HG02763 (cell line): ENCODE data around the gene JCAD.
A peak's percentile ranks its signal among the peaks of the same experiment; 100 is the strongest.

Experiments used
- ATAC-seq: cut with Tn5 transposase; IDR thresholded peaks from one replicate; pipeline ENCODE4 v1.9.1; 2021; ENCODE audit warnings: mild to moderate bottlenecking, moderate library complexity; ENCODE audit not compliant: unreplicated experiment

Gene JCAD

GRCh38 chr10:30074933-30075332 is 15.5 kb upstream of the JCAD start:
- no peak for ATAC-seq

DNA sequence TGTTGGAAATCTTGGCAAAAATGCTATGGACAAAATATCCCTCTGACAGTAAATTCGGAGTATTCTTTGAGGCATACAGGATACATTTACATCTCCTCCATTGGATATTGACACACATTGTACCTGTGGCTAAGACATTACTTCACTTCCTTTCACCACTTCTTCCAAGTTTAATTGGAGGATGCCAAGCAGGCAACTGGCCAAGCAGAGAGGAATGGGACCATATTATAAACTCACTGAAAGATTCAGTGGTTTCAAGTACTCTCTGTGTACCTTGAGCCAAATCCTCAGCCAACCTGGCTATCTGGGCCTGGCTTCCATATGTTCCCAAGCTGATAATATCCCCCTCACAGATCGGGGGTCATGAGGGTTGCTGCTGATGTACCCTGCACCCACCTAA is 14.7 kb upstream of the JCAD start:
- no peak for ATAC-seq

DNA sequence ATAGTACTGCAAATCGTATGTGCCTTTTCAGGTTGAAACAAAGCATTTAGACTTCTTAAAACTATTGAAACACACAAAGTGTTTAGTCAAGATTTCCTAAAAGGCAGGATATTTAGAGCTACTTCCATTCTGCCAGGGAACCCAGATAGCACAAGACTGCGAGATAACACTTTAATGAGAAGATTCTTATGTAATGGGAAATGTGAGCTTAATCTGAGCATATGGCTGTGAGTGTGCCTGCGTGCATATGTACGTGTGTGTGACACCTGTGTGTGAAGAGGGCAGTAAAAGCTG is 14.3 kb upstream of the JCAD start:
- ATAC-seq = no peak

DNA sequence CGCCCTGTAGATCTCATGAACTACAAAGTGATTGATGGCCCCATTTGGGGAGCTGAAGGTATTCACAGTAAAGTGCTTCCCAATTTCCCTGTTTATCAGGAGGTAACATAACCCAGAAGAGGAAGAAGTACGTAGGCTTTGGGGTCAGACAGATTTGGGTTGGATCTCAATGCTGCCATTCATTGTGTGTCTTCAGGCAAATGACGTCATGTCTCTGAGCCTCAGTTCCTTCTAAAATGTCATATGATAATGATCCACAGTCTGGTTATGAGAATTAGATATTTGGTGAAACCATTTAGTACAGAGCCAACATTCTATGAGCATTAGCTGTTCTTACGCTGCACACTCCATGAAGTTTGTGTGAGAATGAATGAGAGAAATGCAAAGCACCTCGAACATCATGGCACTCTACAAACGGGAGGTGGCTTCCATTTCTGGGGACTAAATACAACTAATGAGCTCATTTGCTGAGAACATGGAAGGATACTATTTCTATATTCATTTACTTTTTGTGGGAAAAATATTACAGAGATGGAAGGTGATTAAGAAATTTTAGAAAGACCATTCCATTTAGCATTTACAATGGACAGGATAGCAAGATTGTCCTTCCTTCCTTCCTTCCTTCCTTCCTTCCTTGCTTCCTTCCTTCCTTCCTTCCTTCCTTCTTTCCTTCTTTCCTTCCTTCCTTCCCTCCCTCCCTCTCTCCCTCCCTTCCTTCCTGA is 13.8 kb upstream of the JCAD start:
- ATAC-seq = no peak

GRCh38 chr10:30072068-30072467 is 12.7 kb upstream of the JCAD start:
- no peak for ATAC-seq

DNA sequence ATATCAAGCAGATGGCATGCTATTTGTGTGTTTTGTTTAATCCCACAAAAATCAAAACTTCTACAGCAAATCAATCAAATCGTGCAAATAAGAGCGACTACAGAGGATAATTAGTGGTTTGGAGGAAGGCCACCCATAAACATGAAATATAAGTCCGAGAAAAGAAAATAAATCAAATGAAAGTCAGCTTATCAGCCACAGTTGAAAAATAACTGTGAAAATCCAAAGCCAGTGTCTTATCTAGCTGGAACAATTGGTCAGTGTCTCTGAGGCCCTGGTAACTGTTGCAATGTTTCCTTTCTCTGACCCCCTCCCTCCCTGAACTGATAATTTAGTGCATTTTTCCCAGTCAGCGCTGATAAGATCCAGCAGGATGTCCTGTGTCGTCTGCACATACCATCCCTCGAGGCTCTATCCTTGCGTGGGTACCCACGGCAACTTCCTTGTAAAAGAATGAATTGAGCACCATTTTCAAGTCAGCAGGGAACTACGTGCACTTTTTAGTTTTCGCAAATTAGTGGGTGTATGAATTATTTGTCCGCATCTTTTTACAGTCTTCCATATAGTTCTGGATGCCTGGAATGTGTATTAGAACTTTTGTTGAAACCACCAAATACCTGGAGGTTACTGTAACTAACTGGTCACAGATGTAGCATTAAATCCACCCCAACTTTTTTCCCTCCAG is 10.8 kb upstream of the JCAD start:
- ATAC-seq = no peak

GRCh38 chr10:30068492-30069223 is 9.3 kb upstream of the JCAD start:
- no peak for ATAC-seq

DNA sequence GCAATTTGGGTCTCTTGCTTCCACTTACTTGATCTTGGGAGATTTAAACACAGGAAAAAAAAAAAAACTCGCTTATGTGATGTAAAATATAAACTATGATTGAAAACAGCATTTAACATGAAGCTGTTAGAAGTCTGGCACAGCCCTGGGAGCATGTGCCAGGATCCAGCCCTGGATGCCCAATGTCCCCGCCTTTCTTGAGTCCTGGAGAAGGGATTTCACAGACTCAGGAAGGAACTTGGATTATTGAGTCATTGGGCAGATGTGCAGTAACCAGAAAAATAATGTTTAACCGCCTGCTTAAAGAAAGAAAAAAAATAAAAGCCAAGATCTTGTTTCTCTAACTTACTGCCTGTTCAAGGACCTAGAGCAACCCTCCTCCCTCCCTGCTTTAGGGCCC is 3.7 kb upstream of the JCAD start:
- ATAC-seq = no peak

DNA sequence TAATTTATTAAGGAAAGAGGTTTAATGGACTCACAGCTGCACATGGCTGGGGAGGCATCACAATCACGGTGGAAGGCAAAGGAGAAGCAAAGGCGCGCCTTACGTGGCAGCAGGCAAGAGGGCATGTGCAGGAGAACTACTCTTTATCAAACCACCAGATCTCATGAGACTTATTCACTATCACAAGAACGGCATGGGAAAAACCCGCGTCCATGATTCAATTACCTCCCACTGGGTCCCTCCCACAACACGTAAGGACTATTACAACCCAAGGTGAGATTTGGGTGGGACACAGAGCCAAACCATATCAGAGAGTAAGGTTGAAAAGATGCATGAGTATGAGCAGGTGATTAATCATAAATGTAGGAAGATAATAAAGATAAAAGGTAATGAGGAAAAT is 3.2 kb upstream of the JCAD start:
- ATAC-seq = no peak

GRCh38 chr10:30062090-30062489 is 2.7 kb upstream of the JCAD start:
- no peak for ATAC-seq

GRCh38 chr10:30058570-30059132 is 735 bp downstream of the JCAD start:
- peak; percentile 16 for ATAC-seq

GRCh38 chr10:30057894-30058556 is 1.4 kb downstream of the JCAD start:
- no peak for ATAC-seq

- ATAC-seq = no peak
Observed at GRCh38 chr10:30057421-30057841, 2.0 kb downstream of the JCAD start.

DNA sequence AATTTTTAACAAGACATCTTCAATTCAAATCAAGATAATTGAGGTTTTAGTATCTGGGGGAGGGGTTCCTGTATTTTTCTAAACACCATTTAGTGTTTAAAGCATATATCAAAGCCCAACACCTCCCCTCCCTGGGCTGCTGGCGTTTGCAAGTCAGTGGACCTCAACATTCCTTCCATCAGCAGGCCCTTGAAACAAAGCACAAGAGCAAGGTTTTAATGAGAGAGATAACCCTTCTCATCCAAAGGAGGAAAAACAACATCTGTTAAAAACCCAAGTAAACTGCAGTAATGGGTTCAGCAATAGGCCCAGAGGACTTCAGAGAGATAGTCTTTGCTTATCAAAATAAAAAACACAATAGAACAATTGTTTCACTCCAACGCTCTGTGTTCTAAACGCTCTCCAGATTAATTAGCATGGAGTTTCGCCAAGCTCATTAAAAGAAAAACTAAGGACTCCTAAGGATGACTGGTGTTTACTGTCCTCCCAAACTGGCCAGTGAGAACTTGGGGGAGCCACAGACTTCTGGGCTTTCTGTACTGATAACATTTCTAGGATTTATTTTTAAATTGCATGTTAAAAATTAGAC is 2.5 kb downstream of the JCAD start:
- ATAC-seq = no peak

- ATAC-seq = no peak
Observed at GRCh38 chr10:30056281-30056680, 3.1 kb downstream of the JCAD start.

DNA sequence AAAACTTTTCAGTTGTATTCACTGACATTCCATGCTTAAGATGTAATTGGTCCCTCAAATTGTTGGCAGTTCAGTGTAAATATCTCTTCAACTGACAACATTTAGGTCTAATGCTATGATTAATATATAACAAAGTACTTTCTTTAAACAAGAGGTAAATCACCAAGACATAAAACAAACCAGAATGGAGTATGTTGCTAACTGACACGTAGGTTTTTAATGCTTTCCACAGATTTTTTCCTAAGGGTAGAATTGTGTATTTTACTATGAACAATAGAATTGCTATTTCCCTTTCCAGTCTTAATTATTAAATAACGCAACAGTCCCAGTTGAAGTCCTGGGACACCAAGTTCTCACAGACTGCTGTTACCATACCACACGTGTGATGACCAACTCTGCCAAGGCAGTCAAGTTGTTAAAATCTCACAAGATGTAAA is 4.1 kb downstream of the JCAD start:
- no peak for ATAC-seq

- ATAC-seq = no peak
Observed at GRCh38 chr10:30052062-30052461, 7.3 kb downstream of the JCAD start.

GRCh38 chr10:30051220-30051619 is 8.2 kb downstream of the JCAD start:
- no peak for ATAC-seq

DNA sequence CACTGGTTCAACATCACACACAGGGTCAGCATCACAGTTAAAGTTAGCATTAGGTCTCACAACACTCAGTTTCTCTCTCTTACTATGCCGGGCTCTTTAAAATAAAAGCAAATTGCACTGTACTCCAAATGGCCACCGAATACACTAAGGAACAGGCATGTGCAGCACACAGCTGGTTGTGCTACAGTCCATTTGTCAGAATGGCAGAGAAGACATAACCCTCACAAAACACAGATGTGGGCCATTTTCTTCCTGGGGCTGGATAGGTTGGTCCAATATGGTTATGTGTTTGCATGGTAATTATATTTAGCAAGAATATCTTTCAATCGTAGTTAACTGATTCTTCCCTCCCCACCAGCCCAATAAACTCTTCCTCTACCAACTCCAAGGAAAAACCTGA is 9.0 kb downstream of the JCAD start:
- ATAC-seq = no peak

DNA sequence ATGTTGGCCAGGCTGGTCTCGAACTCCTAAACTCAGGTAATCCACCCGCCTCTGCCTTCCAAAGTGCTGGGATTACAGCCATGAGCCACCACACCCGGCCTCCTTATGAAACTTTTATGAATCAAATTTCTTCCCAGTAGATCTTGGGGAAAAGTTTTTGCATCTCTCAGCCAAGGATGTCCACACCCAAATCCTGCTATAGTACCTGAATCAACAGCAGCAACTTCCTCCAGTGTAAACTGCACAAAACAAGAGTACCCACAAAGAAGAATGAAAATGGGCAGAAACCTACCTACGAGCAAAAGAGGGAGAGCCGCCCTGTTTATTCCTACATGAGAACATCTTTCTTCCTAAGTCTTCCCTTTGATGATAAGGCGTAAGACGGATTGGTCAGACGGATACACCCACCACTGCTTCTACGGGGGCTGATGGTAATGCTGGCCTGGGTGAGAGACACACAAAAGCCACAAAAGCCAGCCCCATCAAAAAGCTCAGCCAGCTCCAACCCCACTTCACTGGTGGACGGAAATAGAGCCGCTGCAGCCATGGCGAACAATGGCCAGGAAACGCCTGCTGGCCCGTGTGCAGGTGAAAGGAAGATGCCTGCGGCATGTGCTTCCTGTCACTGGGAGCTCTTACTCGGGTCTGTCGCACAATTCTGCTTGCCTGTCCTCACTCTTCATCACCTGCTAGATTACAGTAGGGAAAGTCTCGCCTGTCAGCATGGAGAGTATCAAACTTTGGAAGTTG is 10.4 kb downstream of the JCAD start:
- no peak for ATAC-seq
